Osteoblast (primary cell): ENCODE data around the gene STIM2. TPM values are rescaled to one million over a fixed set of nuclear protein-coding genes. Genes with fewer than 3 reads are reported as not detected.

Experiments
- DNase-seq: peaks from one replicate; pipeline ENCODE4 v3.0.0; 2011; ENCODE audit warnings: low spot score, mixed read lengths; ENCODE audit not compliant: insufficient read length; ENCODE audit errors: missing footprints
- H2AFZ ChIP-seq: 2 replicates; pipeline ENCODE4 v1.6.0; 2011; ENCODE audit warnings: mild to moderate bottlenecking, low read length
- H3K27ac ChIP-seq: 2 replicates; pipeline ENCODE4 v1.5.1; 2011; ENCODE audit warnings: mild to moderate bottlenecking, low read depth, low read length, moderate library complexity
- H3K27me3 ChIP-seq: 2 replicates; pipeline ENCODE4 v1.6.0; 2012; ENCODE audit warnings: mild to moderate bottlenecking, control low read depth, inconsistent platforms, low read length, moderate library complexity; ENCODE audit not compliant: insufficient read depth
- H3K36me3 ChIP-seq: 2 replicates; pipeline ENCODE4 v1.5.1; 2011; ENCODE audit warnings: mild to moderate bottlenecking, low read length, control low read depth, moderate library complexity; ENCODE audit not compliant: insufficient read depth
- H3K4me1 ChIP-seq: 2 replicates; pipeline ENCODE4 v1.5.1; 2011; ENCODE audit warnings: mild to moderate bottlenecking, low read length, control low read depth, moderate library complexity; ENCODE audit not compliant: insufficient read depth
- H3K4me2 ChIP-seq: 2 replicates; pipeline ENCODE4 v1.6.0; 2011; ENCODE audit warnings: mild to moderate bottlenecking, low read length; ENCODE audit not compliant: insufficient read depth
- H3K4me3 ChIP-seq: fragments of 200-600 bp; sonication (generic); 3 replicates; pipeline ENCODE4 v1.5.1; 2012; ENCODE audit warnings: mild to moderate bottlenecking, low read length, inconsistent platforms; ENCODE audit not compliant: insufficient read depth
- H3K79me2 ChIP-seq: 2 replicates; pipeline ENCODE4 v1.6.0; 2012; ENCODE audit warnings: mild to moderate bottlenecking, low read length, control low read depth, inconsistent platforms; ENCODE audit not compliant: insufficient read depth
- H3K9me3 ChIP-seq: 2 replicates; pipeline ENCODE4 v1.5.1; 2011; ENCODE audit warnings: low read depth, low read length, control low read depth
- H4K20me1 ChIP-seq: 2 replicates; pipeline ENCODE4 v1.6.0; 2012; ENCODE audit warnings: mild to moderate bottlenecking, low read length, control low read depth; ENCODE audit not compliant: insufficient read depth
- total RNA-seq: library from RNA; depleted of rRNA; stranded (reverse); fragments of >200 nt; gene quantifications from 2 replicates; pipeline ENCODE4 v1.2.3, GENCODE V29; 2012
- TF ChIP-seq, protein P1 (sequence below): IDR thresholded peaks from 2 replicates; pipeline ENCODE4 v1.5.1; 2011; ENCODE audit warnings: mild to moderate bottlenecking, low read depth, low read length, moderate library complexity; ENCODE audit errors: extremely low read depth

The STIM2 gene
- total RNA-seq, 1 donor: 14.8 TPM

DNA sequence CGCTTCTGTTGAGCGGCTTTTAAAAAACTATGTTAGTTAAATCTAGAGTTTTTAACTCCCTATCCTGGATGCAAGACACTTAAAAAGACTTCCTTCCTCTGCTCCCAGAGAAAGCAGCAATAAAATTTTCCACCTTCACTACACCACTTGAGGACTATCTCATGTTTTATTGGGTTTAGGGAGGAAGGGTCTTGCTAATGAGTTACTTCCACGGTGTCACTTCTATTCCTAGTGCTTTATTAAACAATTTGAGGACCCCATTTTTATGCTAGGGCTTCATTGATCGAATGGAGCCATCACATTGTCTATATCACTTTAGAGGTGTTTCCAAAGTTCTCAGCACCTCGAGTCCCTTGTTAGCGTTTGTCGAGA lies 3.7 kb upstream of the STIM2 start:
- DNase-seq: no peak
- H3K27ac ChIP-seq: peak overlapping the region; percentile 46

DNA sequence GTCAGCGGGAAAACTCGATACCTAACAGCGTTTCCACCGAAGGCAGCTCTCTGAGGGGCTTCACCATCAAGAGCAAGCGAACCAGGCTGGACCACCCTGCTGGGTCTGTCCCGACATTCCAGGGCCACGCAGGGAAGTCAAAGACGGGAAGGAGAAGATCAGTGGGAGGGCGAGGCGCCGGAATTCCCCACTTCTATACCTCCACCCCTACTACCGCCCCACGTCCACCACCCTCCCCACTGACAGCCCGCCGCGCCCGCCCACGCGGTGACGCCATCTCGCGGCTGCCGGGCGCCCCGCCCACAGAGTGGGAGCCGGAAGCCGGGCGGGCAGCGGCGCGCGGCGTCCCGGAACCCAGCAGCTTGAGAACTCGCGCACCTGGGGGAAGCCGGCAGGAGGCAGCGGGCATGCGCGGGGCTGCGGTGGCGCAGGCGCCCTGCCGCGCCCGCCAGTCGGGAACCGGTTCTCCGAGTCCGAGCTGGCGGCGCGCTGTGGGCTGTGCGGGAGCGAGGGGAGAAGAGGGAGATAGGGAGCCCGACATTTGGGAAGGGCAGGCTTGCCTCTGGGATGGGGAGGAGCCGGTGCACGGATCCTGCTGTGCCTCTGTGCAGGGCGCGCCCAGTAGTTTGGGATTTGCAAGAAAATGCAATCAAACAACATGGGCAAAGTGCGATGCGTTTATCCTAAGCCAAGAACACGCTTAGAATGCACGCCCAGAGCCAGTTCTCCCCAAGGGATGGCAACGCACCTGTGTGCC lies 3.2 kb upstream of the STIM2 start:
- TF ChIP-seq, protein P1, sequence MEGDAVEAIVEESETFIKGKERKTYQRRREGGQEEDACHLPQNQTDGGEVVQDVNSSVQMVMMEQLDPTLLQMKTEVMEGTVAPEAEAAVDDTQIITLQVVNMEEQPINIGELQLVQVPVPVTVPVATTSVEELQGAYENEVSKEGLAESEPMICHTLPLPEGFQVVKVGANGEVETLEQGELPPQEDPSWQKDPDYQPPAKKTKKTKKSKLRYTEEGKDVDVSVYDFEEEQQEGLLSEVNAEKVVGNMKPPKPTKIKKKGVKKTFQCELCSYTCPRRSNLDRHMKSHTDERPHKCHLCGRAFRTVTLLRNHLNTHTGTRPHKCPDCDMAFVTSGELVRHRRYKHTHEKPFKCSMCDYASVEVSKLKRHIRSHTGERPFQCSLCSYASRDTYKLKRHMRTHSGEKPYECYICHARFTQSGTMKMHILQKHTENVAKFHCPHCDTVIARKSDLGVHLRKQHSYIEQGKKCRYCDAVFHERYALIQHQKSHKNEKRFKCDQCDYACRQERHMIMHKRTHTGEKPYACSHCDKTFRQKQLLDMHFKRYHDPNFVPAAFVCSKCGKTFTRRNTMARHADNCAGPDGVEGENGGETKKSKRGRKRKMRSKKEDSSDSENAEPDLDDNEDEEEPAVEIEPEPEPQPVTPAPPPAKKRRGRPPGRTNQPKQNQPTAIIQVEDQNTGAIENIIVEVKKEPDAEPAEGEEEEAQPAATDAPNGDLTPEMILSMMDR: no peak
- no peaks in the 10 kb centered on the region for H3K27me3 ChIP-seq
- peak overlapping the region; percentile 74 for H3K4me3 ChIP-seq
- no peaks in the 10 kb centered on the region for H3K9me3 ChIP-seq
- H3K36me3 ChIP-seq: no peaks in the 10 kb centered on the region
- DNase-seq: peak; percentile 97
- peak overlapping the region; percentile 98 for H2AFZ ChIP-seq
- peaks cover 8% of the 10 kb centered on the region for H3K79me2 ChIP-seq
- H3K4me2 ChIP-seq: peak overlapping the region; percentile 94
- peak overlapping the region; percentile 46 for H3K27ac ChIP-seq
- H4K20me1 ChIP-seq: peaks cover 4% of the 10 kb centered on the region
- H3K4me1 ChIP-seq: peaks cover 23% of the 10 kb centered on the region

More for the DNA sequence above, 3.7 kb upstream of the STIM2 start:
- Histone ChIP-seq H3K4me3 (peak overlapping the region; percentile 74), H3K36me3 (no peaks in the 10 kb centered on the region), H3K4me2 (peak overlapping the region; percentile 94), H3K79me2 (peaks cover 4% of the 10 kb centered on the region), H2AFZ (peak overlapping the region; percentile 98), H3K9me3 (no peaks in the 10 kb centered on the region), H3K27me3 (no peaks in the 10 kb centered on the region), H3K4me1 (peaks cover 21% of the 10 kb centered on the region), H4K20me1 (peaks cover 3% of the 10 kb centered on the region)
- TF ChIP-seq, protein P1: no peak

DNA sequence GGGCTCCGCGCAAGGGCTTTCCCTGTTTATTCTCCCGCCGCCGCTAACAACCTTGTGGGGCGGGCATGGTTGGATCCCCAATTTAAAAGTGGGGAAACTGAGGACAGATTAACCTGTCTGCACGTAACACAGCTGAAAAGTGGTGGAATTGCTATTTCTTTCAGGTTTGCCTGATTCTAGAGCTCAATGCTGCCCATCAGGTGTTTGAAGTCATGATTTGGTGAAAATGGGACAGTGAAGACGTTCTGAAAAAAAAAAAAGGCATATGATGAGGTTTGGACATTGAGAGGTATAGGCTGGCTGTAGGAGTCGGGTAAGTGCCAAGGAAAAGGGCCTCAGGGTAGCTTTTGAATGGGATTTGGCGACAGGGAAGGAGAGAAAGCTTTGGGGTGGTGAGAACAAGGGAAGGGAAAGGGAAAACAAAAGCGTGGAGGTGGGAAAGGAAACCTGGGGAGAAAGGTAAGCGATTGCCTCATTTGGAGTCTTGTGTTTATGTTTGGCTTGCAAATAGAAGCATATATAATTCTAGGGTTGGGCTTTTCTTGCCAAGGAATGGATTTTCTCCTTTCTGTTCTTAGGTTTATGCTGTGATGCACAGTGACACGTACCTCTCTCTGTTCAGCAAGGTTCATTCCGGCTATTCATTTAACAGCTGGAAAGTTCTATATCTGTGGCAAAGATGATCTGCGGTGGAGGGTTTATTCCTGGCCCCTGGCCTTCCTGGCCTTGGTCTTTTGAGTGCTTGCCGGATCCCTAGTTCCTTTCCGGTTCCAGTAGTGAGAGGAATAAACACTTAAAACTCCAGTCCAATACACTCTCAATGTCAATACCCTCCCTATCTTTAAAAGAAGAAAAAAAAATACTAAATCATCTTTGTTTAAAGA lies 2.4 kb upstream of the STIM2 start:
- peak overlapping the region; percentile 74 for H3K4me3 ChIP-seq
- H3K27ac ChIP-seq: no peak overlapping the region
- H3K9me3 ChIP-seq: no peaks in the 10 kb centered on the region
- H4K20me1 ChIP-seq: peaks cover 7% of the 10 kb centered on the region
- peaks cover 17% of the 10 kb centered on the region for H3K79me2 ChIP-seq
- TF ChIP-seq, protein P1: no peak
- no peaks in the 10 kb centered on the region for H3K36me3 ChIP-seq
- H3K4me2 ChIP-seq: peak overlapping the region; percentile 94
- H2AFZ ChIP-seq: peak overlapping the region; percentile 80
- H3K4me1 ChIP-seq: peaks cover 26% of the 10 kb centered on the region
- H3K27me3 ChIP-seq: no peaks in the 10 kb centered on the region
- DNase-seq: no peak

DNA sequence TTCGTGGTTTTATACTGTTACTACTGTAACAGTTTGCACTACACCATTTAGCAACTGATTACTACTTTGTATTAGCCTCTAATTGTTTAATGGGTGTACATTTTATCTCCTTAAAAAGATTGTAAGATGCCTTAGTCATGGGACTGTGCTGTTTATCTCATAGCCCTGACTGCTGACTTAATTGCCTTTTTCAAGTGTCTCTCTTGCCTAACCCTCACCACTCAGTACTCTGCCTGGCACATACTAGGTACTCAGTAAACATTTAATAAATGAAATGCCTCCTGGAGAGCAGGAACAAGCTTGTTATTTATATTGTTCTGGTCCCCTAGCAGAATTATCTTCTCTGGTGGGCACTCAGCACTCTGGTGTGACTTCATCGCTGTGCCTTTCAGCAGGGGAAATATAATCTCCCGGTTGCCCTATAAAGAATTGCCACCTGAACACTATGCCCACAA lies 1.7 kb upstream of the STIM2 start:
- TF ChIP-seq, protein P1: no peak
- Histone ChIP-seq H3K79me2 (peaks cover 24% of the 10 kb centered on the region), H3K27me3 (no peaks in the 10 kb centered on the region), H3K36me3 (no peaks in the 10 kb centered on the region), H4K20me1 (peaks cover 7% of the 10 kb centered on the region), H3K4me1 (peaks cover 26% of the 10 kb centered on the region), H3K27ac (no peak overlapping the region), H2AFZ (no peak overlapping the region), H3K9me3 (no peaks in the 10 kb centered on the region), H3K4me2 (peak overlapping the region; percentile 94), H3K4me3 (peak overlapping the region; percentile 74)
- no peak for DNase-seq
